ENCODE data around the gene ZNF684. TPM values are rescaled to one million over a fixed set of nuclear protein-coding genes. Genes with fewer than 3 reads are reported as not detected.
A peak's percentile ranks its signal among the peaks of the same experiment; 100 is the strongest.
"Not testable (repeated sequence)": the region's sequence is repeated elsewhere in the genome, so short reads cannot be mapped to it uniquely, and the experiment has no call there.

ZNF684 gene
- total and polyA plus RNA-seq, 9 donors, result 3.3 to 6.0 (median 3.7) TPM

GRCh38 chr1:40564913-40565312 is 33.5 kb downstream of the ZNF684 start:
- Histone ChIP-seq H3K4me1 (ENCODE audit: control insufficient read depth, insufficient read depth, low read length) (no peaks in the 10 kb centered on the region), H3K27ac (ENCODE audit: low read length) (no peak overlapping the region), H3K27me3 (ENCODE audit: control insufficient read depth, insufficient read depth, low read length) (no peaks in the 10 kb centered on the region), H3K36me3 (ENCODE audit: control insufficient read depth, insufficient read depth, low read length) (no peaks in the 10 kb centered on the region), H3K9me3 (replicated peaks; ENCODE audit: control insufficient read depth, low read depth, low read length) (no peaks in the 10 kb centered on the region), H3K4me3 (ENCODE audit: low read length) (no peak overlapping the region)
- WGBS (ENCODE audit: insufficient coverage), result no CpG with 5 or more reads among the region's 3 CpGs
- no peak for DNase-seq

GRCh38 chr1:40567825-40568224 is 36.4 kb downstream of the ZNF684 start:
- H3K36me3 ChIP-seq (ENCODE audit: control insufficient read depth, insufficient read depth, low read length), result no peaks in the 10 kb centered on the region
- no CpG with 5 or more reads among the region's 1 CpG for WGBS (ENCODE audit: insufficient coverage)
- no peak for DNase-seq
- no peak overlapping the region for H3K4me3 ChIP-seq (ENCODE audit: low read length)
- no peaks in the 10 kb centered on the region for H3K4me1 ChIP-seq (ENCODE audit: control insufficient read depth, insufficient read depth, low read length)
- H3K27me3 ChIP-seq (ENCODE audit: control insufficient read depth, insufficient read depth, low read length), result no peaks in the 10 kb centered on the region
- H3K27ac ChIP-seq (ENCODE audit: low read length), result no peak overlapping the region
- no peaks in the 10 kb centered on the region for H3K9me3 ChIP-seq (replicated peaks; ENCODE audit: control insufficient read depth, low read depth, low read length)

GRCh38 chr1:40574805-40575204 is 43.4 kb downstream of the ZNF684 start:
- not testable (repeated sequence) for H3K36me3 ChIP-seq (ENCODE audit: control insufficient read depth, insufficient read depth, low read length); H3K4me1 ChIP-seq (ENCODE audit: control insufficient read depth, insufficient read depth, low read length); H3K9me3 ChIP-seq (replicated peaks; ENCODE audit: control insufficient read depth, low read depth, low read length); H3K4me3 ChIP-seq (ENCODE audit: low read length); H3K27me3 ChIP-seq (ENCODE audit: control insufficient read depth, insufficient read depth, low read length); H3K27ac ChIP-seq (ENCODE audit: low read length)
- WGBS (ENCODE audit: insufficient coverage), result no CpG with 5 or more reads among the region's 3 CpGs
- DNase-seq, result peak; percentile 45

GRCh38 chr1:40575336-40575735 is 43.9 kb downstream of the ZNF684 start:
- DNase-seq, result no peak
- no peaks in the 10 kb centered on the region for H3K4me1 ChIP-seq (ENCODE audit: control insufficient read depth, insufficient read depth, low read length)
- H3K36me3 ChIP-seq (ENCODE audit: control insufficient read depth, insufficient read depth, low read length), result no peaks in the 10 kb centered on the region
- no peaks in the 10 kb centered on the region for H3K27me3 ChIP-seq (ENCODE audit: control insufficient read depth, insufficient read depth, low read length)
- H3K4me3 ChIP-seq (ENCODE audit: low read length), result no peak overlapping the region
- H3K9me3 ChIP-seq (replicated peaks; ENCODE audit: control insufficient read depth, low read depth, low read length), result no peaks in the 10 kb centered on the region
- H3K27ac ChIP-seq (ENCODE audit: low read length), result no peak overlapping the region

- Histone ChIP-seq H3K27me3 (ENCODE audit: control insufficient read depth, insufficient read depth, low read length) (no peaks in the 10 kb centered on the region), H3K27ac (ENCODE audit: low read length) (no peak overlapping the region), H3K36me3 (ENCODE audit: control insufficient read depth, insufficient read depth, low read length) (no peaks in the 10 kb centered on the region), H3K4me3 (ENCODE audit: low read length) (no peak overlapping the region), H3K9me3 (replicated peaks; ENCODE audit: control insufficient read depth, low read depth, low read length) (no peaks in the 10 kb centered on the region), H3K4me1 (ENCODE audit: control insufficient read depth, insufficient read depth, low read length) (no peaks in the 10 kb centered on the region)
- no peak for DNase-seq
- WGBS (ENCODE audit: insufficient coverage), result no CpG with 5 or more reads among the region's 2 CpGs
Observed at GRCh38 chr1:40582116-40582515, 50.7 kb downstream of the ZNF684 start.

GRCh38 chr1:40583980-40584379 is 52.5 kb downstream of the ZNF684 start:
- H3K27me3 ChIP-seq (ENCODE audit: control insufficient read depth, insufficient read depth, low read length), result no peaks in the 10 kb centered on the region
- no peaks in the 10 kb centered on the region for H3K36me3 ChIP-seq (ENCODE audit: control insufficient read depth, insufficient read depth, low read length)
- H3K4me1 ChIP-seq (ENCODE audit: control insufficient read depth, insufficient read depth, low read length), result no peaks in the 10 kb centered on the region
- H3K27ac ChIP-seq (ENCODE audit: low read length), result no peak overlapping the region
- WGBS (ENCODE audit: insufficient coverage), result 80% methylated on average over 1 of the region's 6 CpGs
- DNase-seq, result no peak
- H3K9me3 ChIP-seq (replicated peaks; ENCODE audit: control insufficient read depth, low read depth, low read length), result no peaks in the 10 kb centered on the region
- no peak overlapping the region for H3K4me3 ChIP-seq (ENCODE audit: low read length)

GRCh38 chr1:40588586-40588985 is 57.1 kb downstream of the ZNF684 start:
- no peak overlapping the region for H3K4me3 ChIP-seq (ENCODE audit: low read length)
- H3K4me1 ChIP-seq (ENCODE audit: control insufficient read depth, insufficient read depth, low read length), result peaks cover 3% of the 10 kb centered on the region
- no peak for DNase-seq
- no peak overlapping the region for H3K27ac ChIP-seq (ENCODE audit: low read length)
- H3K27me3 ChIP-seq (ENCODE audit: control insufficient read depth, insufficient read depth, low read length), result no peaks in the 10 kb centered on the region
- WGBS (ENCODE audit: insufficient coverage), result no CpG with 5 or more reads among the region's 2 CpGs
- H3K36me3 ChIP-seq (ENCODE audit: control insufficient read depth, insufficient read depth, low read length), result no peaks in the 10 kb centered on the region
- no peaks in the 10 kb centered on the region for H3K9me3 ChIP-seq (replicated peaks; ENCODE audit: control insufficient read depth, low read depth, low read length)

- no peak overlapping the region for H3K4me3 ChIP-seq (ENCODE audit: low read length)
- no peak overlapping the region for H3K27ac ChIP-seq (ENCODE audit: low read length)
- WGBS (ENCODE audit: insufficient coverage), result 14% methylated on average over 1 of the region's 6 CpGs
- peak; percentile 57 for DNase-seq
- peaks cover 10% of the 10 kb centered on the region for H3K4me1 ChIP-seq (ENCODE audit: control insufficient read depth, insufficient read depth, low read length)
- no peaks in the 10 kb centered on the region for H3K36me3 ChIP-seq (ENCODE audit: control insufficient read depth, insufficient read depth, low read length)
- H3K27me3 ChIP-seq (ENCODE audit: control insufficient read depth, insufficient read depth, low read length), result no peaks in the 10 kb centered on the region
- H3K9me3 ChIP-seq (replicated peaks; ENCODE audit: control insufficient read depth, low read depth, low read length), result no peaks in the 10 kb centered on the region
Observed at GRCh38 chr1:40592107-40592803, 60.8 kb downstream of the ZNF684 start.

GRCh38 chr1:40593449-40594186 is 62.2 kb downstream of the ZNF684 start:
- H3K27ac ChIP-seq (ENCODE audit: low read length), result no peak overlapping the region
- 66% methylated on average over 5 of the region's 8 CpGs for WGBS (ENCODE audit: insufficient coverage)
- H3K4me1 ChIP-seq (ENCODE audit: control insufficient read depth, insufficient read depth, low read length), result peaks cover 10% of the 10 kb centered on the region
- H3K27me3 ChIP-seq (ENCODE audit: control insufficient read depth, insufficient read depth, low read length), result no peaks in the 10 kb centered on the region
- H3K9me3 ChIP-seq (replicated peaks; ENCODE audit: control insufficient read depth, low read depth, low read length), result no peaks in the 10 kb centered on the region
- DNase-seq, result peak; percentile 22
- no peak overlapping the region for H3K4me3 ChIP-seq (ENCODE audit: low read length)
- no peaks in the 10 kb centered on the region for H3K36me3 ChIP-seq (ENCODE audit: control insufficient read depth, insufficient read depth, low read length)

GRCh38 chr1:40594187-40594531 is 62.7 kb downstream of the ZNF684 start:
- no peak overlapping the region for H3K4me3 ChIP-seq (ENCODE audit: low read length)
- peaks cover 10% of the 10 kb centered on the region for H3K4me1 ChIP-seq (ENCODE audit: control insufficient read depth, insufficient read depth, low read length)
- H3K9me3 ChIP-seq (replicated peaks; ENCODE audit: control insufficient read depth, low read depth, low read length), result no peaks in the 10 kb centered on the region
- no peak overlapping the region for H3K27ac ChIP-seq (ENCODE audit: low read length)
- H3K27me3 ChIP-seq (ENCODE audit: control insufficient read depth, insufficient read depth, low read length), result no peaks in the 10 kb centered on the region
- 73% methylated on average over 2 of the region's 3 CpGs for WGBS (ENCODE audit: insufficient coverage)
- H3K36me3 ChIP-seq (ENCODE audit: control insufficient read depth, insufficient read depth, low read length), result no peaks in the 10 kb centered on the region
- peak; percentile 11 for DNase-seq
